ENCODE data around the gene OR56B4.
"Not testable (repeated sequence)": the region's sequence is repeated elsewhere in the genome, so short reads cannot be mapped to it uniquely, and the experiment has no call there.

Gene OR56B4

GRCh38 chr11:6116638-6117037 lies 9.2 kb downstream of the OR56B4 start:
- Mint-ChIP-seq H3K9me3 (peaks cover 16% of the 10 kb centered on the region), H3K27ac (no peak overlapping the region), H3K36me3 (ENCODE audit: low read depth) (no peaks in the 10 kb centered on the region), H3K4me3 (no peak overlapping the region), H3K4me1 (ENCODE audit: low read depth) (peaks cover 2% of the 10 kb centered on the region), H3K27me3 (peaks cover 3% of the 10 kb centered on the region)
- intact Hi-C loops (cut with micrococcal nuclease): no loop called here

GRCh38 chr11:6124245-6124644 lies 16.8 kb downstream of the OR56B4 start:
- Mint-ChIP-seq H3K9me3 (no peaks in the 10 kb centered on the region), H3K4me3 (no peak overlapping the region), H3K27ac (no peak overlapping the region), H3K27me3 (no peaks in the 10 kb centered on the region), H3K4me1 (ENCODE audit: low read depth) (peaks cover 19% of the 10 kb centered on the region), H3K36me3 (ENCODE audit: low read depth) (no peaks in the 10 kb centered on the region)
- intact Hi-C loops (cut with micrococcal nuclease): no loop called here

GRCh38 chr11:6127881-6128280 lies 20.4 kb downstream of the OR56B4 start:
- H3K36me3 Mint-ChIP-seq (ENCODE audit: low read depth): no peaks in the 10 kb centered on the region
- peaks cover 37% of the 10 kb centered on the region for H3K4me1 Mint-ChIP-seq (ENCODE audit: low read depth)
- intact Hi-C loops (cut with micrococcal nuclease): no loop called here
- H3K9me3 Mint-ChIP-seq: no peaks in the 10 kb centered on the region
- H3K27me3 Mint-ChIP-seq: no peaks in the 10 kb centered on the region
- H3K4me3 Mint-ChIP-seq: no peak overlapping the region
- no peak overlapping the region for H3K27ac Mint-ChIP-seq

- Mint-ChIP-seq H3K36me3 (ENCODE audit: low read depth) (no peaks in the 10 kb centered on the region), H3K27me3 (no peaks in the 10 kb centered on the region), H3K9me3 (no peaks in the 10 kb centered on the region), H3K27ac (peak overlapping the region; percentile 37), H3K4me1 (ENCODE audit: low read depth) (peaks cover 36% of the 10 kb centered on the region), H3K4me3 (no peak overlapping the region)
- intact Hi-C loops (cut with micrococcal nuclease): no loop called here
These were observed 21.5 kb downstream of the OR56B4 start for GRCh38 chr11:6129011-6129410.

GRCh38 chr11:6129635-6130034 lies 22.2 kb downstream of the OR56B4 start:
- no peak overlapping the region for H3K4me3 Mint-ChIP-seq
- H3K9me3 Mint-ChIP-seq: no peaks in the 10 kb centered on the region
- peaks cover 29% of the 10 kb centered on the region for H3K4me1 Mint-ChIP-seq (ENCODE audit: low read depth)
- intact Hi-C loops (cut with micrococcal nuclease): no loop called here
- no peaks in the 10 kb centered on the region for H3K36me3 Mint-ChIP-seq (ENCODE audit: low read depth)
- no peaks in the 10 kb centered on the region for H3K27me3 Mint-ChIP-seq
- H3K27ac Mint-ChIP-seq: no peak overlapping the region

- Mint-ChIP-seq H3K9me3 (no peaks in the 10 kb centered on the region), H3K4me3 (no peak overlapping the region), H3K27me3 (no peaks in the 10 kb centered on the region), H3K27ac (no peak overlapping the region), H3K4me1 (ENCODE audit: low read depth) (peaks cover 32% of the 10 kb centered on the region), H3K36me3 (ENCODE audit: low read depth) (no peaks in the 10 kb centered on the region)
- intact Hi-C loops (cut with micrococcal nuclease): no loop called here
These were observed 24.9 kb downstream of the OR56B4 start for GRCh38 chr11:6132431-6132830.

- intact Hi-C loops (cut with micrococcal nuclease); H3K27me3 Mint-ChIP-seq: not testable (repeated sequence)
These were observed 28.5 kb downstream of the OR56B4 start for GRCh38 chr11:6135936-6136335.

GRCh38 chr11:6142936-6143335 lies 35.5 kb downstream of the OR56B4 start:
- H3K4me1 Mint-ChIP-seq (ENCODE audit: low read depth): peaks cover 12% of the 10 kb centered on the region
- intact Hi-C loops (cut with micrococcal nuclease): no loop called here
- H3K4me3 Mint-ChIP-seq: no peak overlapping the region
- H3K36me3 Mint-ChIP-seq (ENCODE audit: low read depth): no peaks in the 10 kb centered on the region
- H3K27ac Mint-ChIP-seq: no peak overlapping the region
- no peaks in the 10 kb centered on the region for H3K9me3 Mint-ChIP-seq
- no peaks in the 10 kb centered on the region for H3K27me3 Mint-ChIP-seq

More at GRCh38 chr11:6135936-6136335, 28.5 kb downstream of the OR56B4 start:
- H3K4me3 Mint-ChIP-seq; H3K9me3 Mint-ChIP-seq; H3K36me3 Mint-ChIP-seq (ENCODE audit: low read depth); H3K27ac Mint-ChIP-seq: not testable (repeated sequence)
- peaks cover 10% of the 10 kb centered on the region for H3K4me1 Mint-ChIP-seq (ENCODE audit: low read depth)

GRCh38 chr11:6143737-6144136 lies 36.3 kb downstream of the OR56B4 start:
- H3K27ac Mint-ChIP-seq; H3K36me3 Mint-ChIP-seq (ENCODE audit: low read depth); intact Hi-C loops (cut with micrococcal nuclease); H3K9me3 Mint-ChIP-seq; H3K4me3 Mint-ChIP-seq; H3K27me3 Mint-ChIP-seq: not testable (repeated sequence)
- peaks cover 12% of the 10 kb centered on the region for H3K4me1 Mint-ChIP-seq (ENCODE audit: low read depth)

- no peaks in the 10 kb centered on the region for H3K4me1 Mint-ChIP-seq (ENCODE audit: low read depth)
- H3K36me3 Mint-ChIP-seq (ENCODE audit: low read depth): no peaks in the 10 kb centered on the region
- intact Hi-C loops (cut with micrococcal nuclease): no loop called here
- H3K9me3 Mint-ChIP-seq: no peaks in the 10 kb centered on the region
- peaks cover 2% of the 10 kb centered on the region for H3K27me3 Mint-ChIP-seq
- no peak overlapping the region for H3K4me3 Mint-ChIP-seq
- H3K27ac Mint-ChIP-seq: no peak overlapping the region
These were observed 43.6 kb downstream of the OR56B4 start for GRCh38 chr11:6151117-6151516.

- Mint-ChIP-seq H3K27me3 (peaks cover 2% of the 10 kb centered on the region), H3K36me3 (ENCODE audit: low read depth) (no peaks in the 10 kb centered on the region), H3K4me3 (no peak overlapping the region), H3K4me1 (ENCODE audit: low read depth) (peaks cover 5% of the 10 kb centered on the region), H3K9me3 (peaks cover 4% of the 10 kb centered on the region), H3K27ac (no peak overlapping the region)
- intact Hi-C loops (cut with micrococcal nuclease): no loop called here
These were observed 44.6 kb downstream of the OR56B4 start for GRCh38 chr11:6152126-6152525.

GRCh38 chr11:6156628-6157359 lies 49.3 kb downstream of the OR56B4 start:
- H3K27ac Mint-ChIP-seq: no peak overlapping the region
- intact Hi-C loops (cut with micrococcal nuclease): no loop called here

More at GRCh38 chr11:6156628-6157359, 49.3 kb downstream of the OR56B4 start:
- Mint-ChIP-seq H3K27me3 (peaks cover 2% of the 10 kb centered on the region), H3K9me3 (peaks cover 6% of the 10 kb centered on the region), H3K4me3 (no peak overlapping the region), H3K36me3 (ENCODE audit: low read depth) (no peaks in the 10 kb centered on the region), H3K4me1 (ENCODE audit: low read depth) (peaks cover 6% of the 10 kb centered on the region)

Measured in dendritic cell treated with granulocyte-macrophage colony-stimulating factor and Interleukin-4, amounts not matched to agents 40 ng/mL and 50 ng/mL, for 4 days (primary cell).